CD14-positive monocyte (primary cell): ENCODE results near the gene GLP2R. TPM values are rescaled to one million over a fixed set of nuclear protein-coding genes. Genes with fewer than 3 reads are reported as not detected.

ENCODE experiments used
- DNase-seq, 3 donors: peaks; one replicate each; pipeline ENCODE4 v3.0.0-alpha.2; 2011 to 2022
- H2AFZ ChIP-seq: 2 replicates; pipeline ENCODE4 v1.6.0; 2012; ENCODE audit warnings: mild to moderate bottlenecking, low read depth, low read length, inconsistent platforms; ENCODE audit not compliant: insufficient read depth, poor library complexity, severe bottlenecking
- H3K27ac ChIP-seq, 2 donors: 1 replicate in 1 of 2; 2 replicates in 1 of 2; pipeline ENCODE4 v1.5.1; 2012 to 2013; ENCODE audit warnings: low read length in 2 of 2, control low read depth in 1 of 2, inconsistent platforms in 1 of 2, low read depth in 1 of 2, mild to moderate bottlenecking in 1 of 2
- H3K27me3 ChIP-seq, 2 donors: one replicate each; pipeline versions ENCODE4 v1.6.0 to v1.6.1; 2011 to 2013; ENCODE audit warnings: low read length in 2 of 2; ENCODE audit not compliant: control insufficient read depth in 2 of 2, insufficient read depth in 2 of 2
- H3K36me3 ChIP-seq, 2 donors: replicated peaks in 1 of 2; 1 replicate in 1 of 2; 2 replicates in 1 of 2; pipeline versions ENCODE4 v1.5.1 to v1.6.1; 2012 to 2013; ENCODE audit warnings: low read length in 2 of 2, control low read depth in 1 of 2, inconsistent platforms in 1 of 2, mild to moderate bottlenecking in 1 of 2; ENCODE audit not compliant: insufficient read depth in 2 of 2, control insufficient read depth in 1 of 2
- H3K4me1 ChIP-seq, 2 donors: 1 replicate in 1 of 2; 2 replicates in 1 of 2; pipeline versions ENCODE4 v1.5.1 to v1.6.1; 2012 to 2013; ENCODE audit warnings: low read length in 2 of 2, control low read depth in 1 of 2, inconsistent platforms in 1 of 2, mild to moderate bottlenecking in 1 of 2, moderate library complexity in 1 of 2; ENCODE audit not compliant: insufficient read depth in 2 of 2, control insufficient read depth in 1 of 2
- H3K4me2 ChIP-seq: replicated peaks from 2 replicates; pipeline ENCODE3; 2012; ENCODE audit warnings: low read length, moderate library complexity, mild to moderate bottlenecking; ENCODE audit not compliant: poor library complexity, severe bottlenecking; ENCODE audit errors: extremely low read depth
- H3K4me3 ChIP-seq, 3 experiments: fragments of 200-600 bp in 1 of 3; sonication (generic) in 1 of 3; replicated peaks in 1 of 3; 1 replicate in 2 of 3; 2 replicates in 1 of 3; pipeline ENCODE4 v1.5.1; 2011 to 2013; ENCODE audit warnings: low read length in 3 of 3, mild to moderate bottlenecking in 3 of 3, control low read depth in 2 of 3, low read depth in 2 of 3, inconsistent platforms in 1 of 3, moderate library complexity in 1 of 3
- H3K79me2 ChIP-seq: 2 replicates; pipeline ENCODE4 v1.6.0; 2012; ENCODE audit warnings: mild to moderate bottlenecking, control low read depth, inconsistent platforms, low read length, moderate library complexity; ENCODE audit not compliant: insufficient read depth
- H3K9ac ChIP-seq: 2 replicates; pipeline ENCODE4 v1.6.0; 2017; ENCODE audit warnings: low read length, mild to moderate bottlenecking; ENCODE audit not compliant: insufficient read depth, poor library complexity, severe bottlenecking
- H3K9me3 ChIP-seq, 2 donors: replicated peaks in 1 of 2; 1 replicate in 1 of 2; 2 replicates in 1 of 2; pipeline versions ENCODE4 v1.5.1 to v1.6.1; 2012 to 2013; ENCODE audit warnings: low read length in 2 of 2, control low read depth in 1 of 2; ENCODE audit not compliant: control insufficient read depth in 1 of 2, insufficient read depth in 1 of 2
- H4K20me1 ChIP-seq: 2 replicates; pipeline ENCODE4 v1.6.0; 2012; ENCODE audit warnings: mild to moderate bottlenecking, low read length, control low read depth, moderate library complexity; ENCODE audit not compliant: insufficient read depth
- H3K27ac Mint-ChIP-seq, 7 donors: one replicate each; pipeline ENCODE4 v1.8.0; 2020; ENCODE audit warnings: mild to moderate bottlenecking in 7 of 7, mixed read lengths in 7 of 7, moderate library complexity in 6 of 7, inconsistent platforms in 2 of 7
- H3K27me3 Mint-ChIP-seq, 3 donors: one replicate each; pipeline ENCODE4 v1.8.0; 2021 to 2022; ENCODE audit warnings: low read depth in 3 of 3, mild to moderate bottlenecking in 3 of 3, mixed read lengths in 3 of 3, moderate library complexity in 3 of 3, inconsistent platforms in 1 of 3
- H3K36me3 Mint-ChIP-seq, 2 donors: one replicate each; pipeline ENCODE4 v1.8.0; 2020; ENCODE audit warnings: mixed read lengths in 2 of 2, inconsistent platforms in 1 of 2, mild to moderate bottlenecking in 1 of 2
- H3K4me1 Mint-ChIP-seq: one replicate; pipeline ENCODE4 v1.8.0; 2020; ENCODE audit warnings: mild to moderate bottlenecking, mixed read lengths
- H3K4me3 Mint-ChIP-seq, 2 donors: one replicate each; pipeline ENCODE4 v1.8.0; 2020; ENCODE audit warnings: mild to moderate bottlenecking in 2 of 2, mixed read lengths in 2 of 2, moderate library complexity in 1 of 2
- H3K9me3 Mint-ChIP-seq, 7 donors: one replicate each; pipeline ENCODE4 v1.8.0; 2020 to 2022; ENCODE audit warnings: mixed read lengths in 7 of 7, mild to moderate bottlenecking in 6 of 7, moderate library complexity in 6 of 7, inconsistent platforms in 2 of 7
- CTCF ChIP-seq: fragments of 200-600 bp; IDR thresholded peaks from one replicate; pipeline ENCODE4 v1.8.0; 2022; ENCODE audit warnings: antibody characterized with exemption, mild to moderate bottlenecking
- WGBS: methylation state at CpG from one replicate; pipeline ENCODE4 v1.1.5; 2013; ENCODE audit warnings: missing lambda C conversion rate; ENCODE audit not compliant: insufficient coverage; 5-methylcytosine and 5-hydroxymethylcytosine counted together
- intact Hi-C, 2 donors: fragments of 100-400 bp; cut with micrococcal nuclease; formaldehyde crosslinking; loops; one replicate each; pipeline versions ENCODE4 v1.15.0 to v1.15.1; 2023
- polyA plus RNA-seq, 3 donors: library from polyadenylated mRNA; depleted of rRNA in 1 of 3; unstranded in 2 of 3; stranded (reverse) in 1 of 3; fragments of 300-500 nt in 2 of 3; fragments of >200 nt in 1 of 3; fragmentation: Illumina TruSeq in 2 of 3; gene quantifications; 1 replicate in 2 of 3; 2 replicates in 1 of 3; pipeline ENCODE4 v1.2.3, GENCODE V29; 2012 to 2021

Gene GLP2R
- polyA plus RNA-seq, 3 donors, result not detected

- no peaks in the 10 kb centered on the region for H3K36me3 ChIP-seq
- no peak overlapping the region for H3K4me3 ChIP-seq
- H3K9ac ChIP-seq, result no peak overlapping the region
- H3K27ac Mint-ChIP-seq, result peak overlapping the region in 1 of 7 donors; percentile 4
- intact Hi-C loops, result no loop called here
- no peaks in the 10 kb centered on the region for H3K4me1 Mint-ChIP-seq
- H3K79me2 ChIP-seq, result no peaks in the 10 kb centered on the region
- no peak overlapping the region for H2AFZ ChIP-seq
- peaks cover 3 to 13% (median 7%) of the 10 kb centered on the region in 3 donors for H3K27me3 Mint-ChIP-seq
- no peak for TF ChIP-seq CTCF
- H3K27ac ChIP-seq, result no peak overlapping the region
- H4K20me1 ChIP-seq, result no peaks in the 10 kb centered on the region
- DNase-seq, result no peak
- no peaks in the 10 kb centered on the region for H3K4me1 ChIP-seq
- no peaks in the 10 kb centered on the region for H3K36me3 Mint-ChIP-seq
- no peaks in the 10 kb centered on the region for H3K9me3 Mint-ChIP-seq
- no peak overlapping the region for H3K4me2 ChIP-seq
- no peak overlapping the region for H3K4me3 Mint-ChIP-seq
- no peaks in the 10 kb centered on the region for H3K27me3 ChIP-seq
- no peaks in the 10 kb centered on the region for H3K9me3 ChIP-seq
- 86% methylated on average over 7 of the region's 8 CpGs for WGBS
Observed at GRCh38 chr17:9824797-9825338, 856 bp upstream of the GLP2R start.

- no peaks in the 10 kb centered on the region for H3K36me3 ChIP-seq
- H3K27ac ChIP-seq, result no peak overlapping the region
- no peak overlapping the region for H3K27ac Mint-ChIP-seq
- no peak overlapping the region for H2AFZ ChIP-seq
- H3K4me2 ChIP-seq, result no peak overlapping the region
- no peaks in the 10 kb centered on the region for H3K4me1 ChIP-seq
- H3K27me3 Mint-ChIP-seq, result peaks cover 8 to 15% (median 9%) of the 10 kb centered on the region in 3 donors
- TF ChIP-seq CTCF, result no peak
- no peaks in the 10 kb centered on the region for H3K9me3 ChIP-seq
- H3K9ac ChIP-seq, result no peak overlapping the region
- H3K4me3 ChIP-seq, result no peak overlapping the region
- H3K4me3 Mint-ChIP-seq, result no peak overlapping the region
- no peaks in the 10 kb centered on the region for H3K4me1 Mint-ChIP-seq
- 98% methylated on average over 6 of the region's 13 CpGs for WGBS
- no peaks in the 10 kb centered on the region for H3K36me3 Mint-ChIP-seq
- no peak for DNase-seq
- intact Hi-C loops, result no loop called here
- no peaks in the 10 kb centered on the region for H3K79me2 ChIP-seq
- H4K20me1 ChIP-seq, result no peaks in the 10 kb centered on the region
- no peaks in the 10 kb centered on the region for H3K27me3 ChIP-seq
- H3K9me3 Mint-ChIP-seq, result peaks cover 0 to 2% (median 0%) of the 10 kb centered on the region in 7 donors
Observed at GRCh38 chr17:9828296-9829295, 2.9 kb downstream of the GLP2R start.
